ENCODE measurements around the gene CCBE1. TPM values are rescaled to one million over a fixed set of nuclear protein-coding genes. Genes with fewer than 3 reads are reported as not detected.
A peak's percentile ranks its signal among the peaks of the same experiment; 100 is the strongest.

The CCBE1 gene
- total RNA-seq, 1 donor from 2014 or later = 4.1 TPM

DNA sequence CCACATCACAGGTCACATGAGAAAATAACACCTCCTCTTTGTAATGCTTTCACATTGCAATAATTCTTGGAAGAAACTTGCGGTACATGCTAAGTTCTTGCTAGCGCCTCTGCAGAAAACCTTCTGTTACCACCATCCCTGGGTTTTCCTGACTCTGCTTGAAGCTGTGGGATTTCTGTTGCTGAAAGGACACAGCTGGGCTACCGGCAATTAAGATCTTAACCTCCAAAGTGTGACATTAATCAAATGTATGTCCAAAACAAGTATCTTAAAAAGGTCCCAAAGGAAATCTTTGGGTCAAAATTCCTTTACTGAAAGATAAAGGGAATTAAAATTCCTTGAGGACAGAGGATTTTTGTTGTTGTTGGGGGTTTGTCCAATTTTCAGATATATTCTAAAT lies 7.5 kb downstream of the CCBE1 start:
- Mint-ChIP-seq H3K36me3 (ENCODE audit: low read depth, unreplicated experiment) (peaks cover 4% of the 10 kb centered on the region), H3K9me3 (ENCODE audit: unreplicated experiment) (peaks cover 13% of the 10 kb centered on the region), H3K4me1 (ENCODE audit: low read depth, unreplicated experiment) (peaks cover 7% of the 10 kb centered on the region), H3K27me3 (ENCODE audit: low read depth, unreplicated experiment) (peaks cover 39% of the 10 kb centered on the region), H3K4me3 (ENCODE audit: unreplicated experiment) (no peak overlapping the region), H3K27ac (ENCODE audit: unreplicated experiment) (no peak overlapping the region)
- FAIRE-seq = no peak
- H3K4me1 ChIP-seq (ENCODE audit: insufficient read depth, low read length) = no peaks in the 10 kb centered on the region
- DNase-seq (ENCODE audit: low read depth) = no peak
- no peaks in the 10 kb centered on the region for H3K9me3 ChIP-seq (ENCODE audit: insufficient read depth, low read depth, low read length)
- H3K9ac ChIP-seq (ENCODE audit: low read length) = no peak overlapping the region
- no peaks in the 10 kb centered on the region for H3K27me3 ChIP-seq (ENCODE audit: insufficient read depth, low read length)
- H3K4me2 ChIP-seq (ENCODE audit: low read length) = no peak overlapping the region
- TF ChIP-seq, protein P1, sequence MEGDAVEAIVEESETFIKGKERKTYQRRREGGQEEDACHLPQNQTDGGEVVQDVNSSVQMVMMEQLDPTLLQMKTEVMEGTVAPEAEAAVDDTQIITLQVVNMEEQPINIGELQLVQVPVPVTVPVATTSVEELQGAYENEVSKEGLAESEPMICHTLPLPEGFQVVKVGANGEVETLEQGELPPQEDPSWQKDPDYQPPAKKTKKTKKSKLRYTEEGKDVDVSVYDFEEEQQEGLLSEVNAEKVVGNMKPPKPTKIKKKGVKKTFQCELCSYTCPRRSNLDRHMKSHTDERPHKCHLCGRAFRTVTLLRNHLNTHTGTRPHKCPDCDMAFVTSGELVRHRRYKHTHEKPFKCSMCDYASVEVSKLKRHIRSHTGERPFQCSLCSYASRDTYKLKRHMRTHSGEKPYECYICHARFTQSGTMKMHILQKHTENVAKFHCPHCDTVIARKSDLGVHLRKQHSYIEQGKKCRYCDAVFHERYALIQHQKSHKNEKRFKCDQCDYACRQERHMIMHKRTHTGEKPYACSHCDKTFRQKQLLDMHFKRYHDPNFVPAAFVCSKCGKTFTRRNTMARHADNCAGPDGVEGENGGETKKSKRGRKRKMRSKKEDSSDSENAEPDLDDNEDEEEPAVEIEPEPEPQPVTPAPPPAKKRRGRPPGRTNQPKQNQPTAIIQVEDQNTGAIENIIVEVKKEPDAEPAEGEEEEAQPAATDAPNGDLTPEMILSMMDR (IDR thresholded peaks at IDR 0.05; ENCODE audit: insufficient read depth, low read depth, low read length) = no peak
- no peak for TF ChIP-seq EZH2 (IDR thresholded peaks at IDR 0.05; ENCODE audit: insufficient read depth, low read length)
- no peaks in the 10 kb centered on the region for H3K36me3 ChIP-seq (ENCODE audit: insufficient read depth, low read length)
- H3K4me3 ChIP-seq (ENCODE audit: insufficient read depth, low read depth, low read length) = no peak overlapping the region
- H3K27ac ChIP-seq (ENCODE audit: low read depth, low read length) = no peak overlapping the region
- peaks cover 6% of the 10 kb centered on the region for H3K79me2 ChIP-seq (ENCODE audit: insufficient read depth, low read length)
- no peaks in the 10 kb centered on the region for H4K20me1 ChIP-seq (ENCODE audit: insufficient read depth, low read length)
- H2AFZ ChIP-seq (ENCODE audit: low read depth, low read length) = no peak overlapping the region

DNA sequence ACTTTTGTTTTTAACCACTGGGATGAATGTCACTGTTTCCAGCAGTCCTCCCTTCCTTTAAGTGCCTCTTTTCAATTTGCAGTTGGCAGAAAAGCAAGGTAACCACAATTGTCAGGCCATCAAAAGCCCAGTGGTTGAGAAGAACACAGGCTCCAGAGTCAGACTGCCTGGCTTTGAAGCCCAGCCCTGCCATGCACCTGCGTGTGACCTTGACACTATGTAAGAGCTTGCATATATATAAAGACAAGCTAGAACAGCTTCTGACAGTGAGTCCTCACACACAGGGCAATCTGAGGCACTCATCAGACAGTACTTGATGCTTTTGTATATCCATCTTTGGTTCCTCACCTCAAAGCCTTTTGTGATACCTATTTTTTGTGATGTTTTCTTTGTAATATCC lies 11.0 kb downstream of the CCBE1 start:
- H3K4me3 Mint-ChIP-seq (ENCODE audit: unreplicated experiment) = no peak overlapping the region
- Histone ChIP-seq H3K4me2 (ENCODE audit: low read length) (no peak overlapping the region), H3K79me2 (ENCODE audit: insufficient read depth, low read length) (no peaks in the 10 kb centered on the region), H3K36me3 (ENCODE audit: insufficient read depth, low read length) (no peaks in the 10 kb centered on the region), H3K4me3 (ENCODE audit: insufficient read depth, low read depth, low read length) (no peak overlapping the region), H3K4me1 (ENCODE audit: insufficient read depth, low read length) (no peaks in the 10 kb centered on the region), H4K20me1 (ENCODE audit: insufficient read depth, low read length) (no peaks in the 10 kb centered on the region), H3K27me3 (ENCODE audit: insufficient read depth, low read length) (no peaks in the 10 kb centered on the region), H2AFZ (ENCODE audit: low read depth, low read length) (no peak overlapping the region), H3K27ac (ENCODE audit: low read depth, low read length) (no peak overlapping the region), H3K9ac (ENCODE audit: low read length) (no peak overlapping the region), H3K9me3 (ENCODE audit: insufficient read depth, low read depth, low read length) (no peaks in the 10 kb centered on the region)
- no peaks in the 10 kb centered on the region for H3K36me3 Mint-ChIP-seq (ENCODE audit: low read depth, unreplicated experiment)
- no peak for TF ChIP-seq EZH2 (IDR thresholded peaks at IDR 0.05; ENCODE audit: insufficient read depth, low read length)
- TF ChIP-seq, protein P1 (IDR thresholded peaks at IDR 0.05; ENCODE audit: insufficient read depth, low read depth, low read length) = no peak
- FAIRE-seq (no peak), DNase-seq (ENCODE audit: low read depth) (no peak)
- no peak overlapping the region for H3K27ac Mint-ChIP-seq (ENCODE audit: unreplicated experiment)
- H3K27me3 Mint-ChIP-seq (ENCODE audit: low read depth, unreplicated experiment) = peaks cover 38% of the 10 kb centered on the region
- peaks cover 3% of the 10 kb centered on the region for H3K4me1 Mint-ChIP-seq (ENCODE audit: low read depth, unreplicated experiment)
- H3K9me3 Mint-ChIP-seq (ENCODE audit: unreplicated experiment) = peaks cover 2% of the 10 kb centered on the region

DNA sequence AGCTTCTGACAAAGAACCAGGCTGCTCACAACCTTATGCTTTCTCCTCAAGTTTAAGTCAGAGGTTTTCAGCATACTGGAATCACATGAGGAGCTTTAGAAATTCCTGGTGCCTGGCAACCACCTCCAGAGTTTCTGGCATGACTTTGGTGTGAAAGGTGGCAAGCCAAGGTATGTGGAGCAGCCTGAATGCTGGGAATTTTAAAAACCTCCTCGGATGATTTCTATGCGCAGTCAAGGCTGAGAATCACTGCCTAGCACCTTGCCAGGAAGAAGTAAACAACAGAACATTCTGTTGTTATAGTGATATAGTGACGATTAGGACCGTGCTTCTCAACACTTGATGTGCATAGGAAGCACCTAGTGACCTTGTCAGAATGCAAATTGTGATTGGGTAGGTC lies 11.7 kb downstream of the CCBE1 start:
- Mint-ChIP-seq H3K27me3 (ENCODE audit: low read depth, unreplicated experiment) (peaks cover 37% of the 10 kb centered on the region), H3K4me1 (ENCODE audit: low read depth, unreplicated experiment) (no peaks in the 10 kb centered on the region), H3K4me3 (ENCODE audit: unreplicated experiment) (no peak overlapping the region), H3K9me3 (ENCODE audit: unreplicated experiment) (peaks cover 2% of the 10 kb centered on the region), H3K36me3 (ENCODE audit: low read depth, unreplicated experiment) (no peaks in the 10 kb centered on the region), H3K27ac (ENCODE audit: unreplicated experiment) (no peak overlapping the region)
- no peaks in the 10 kb centered on the region for H3K4me1 ChIP-seq (ENCODE audit: insufficient read depth, low read length)
- H4K20me1 ChIP-seq (ENCODE audit: insufficient read depth, low read length) = no peaks in the 10 kb centered on the region
- H3K27ac ChIP-seq (ENCODE audit: low read depth, low read length) = no peak overlapping the region
- no peak overlapping the region for H2AFZ ChIP-seq (ENCODE audit: low read depth, low read length)
- DNase-seq (ENCODE audit: low read depth) (peak; percentile 55), FAIRE-seq (no peak)
- H3K9me3 ChIP-seq (ENCODE audit: insufficient read depth, low read depth, low read length) = no peaks in the 10 kb centered on the region
- no peak overlapping the region for H3K4me2 ChIP-seq (ENCODE audit: low read length)
- no peaks in the 10 kb centered on the region for H3K27me3 ChIP-seq (ENCODE audit: insufficient read depth, low read length)
- no peak overlapping the region for H3K9ac ChIP-seq (ENCODE audit: low read length)
- H3K36me3 ChIP-seq (ENCODE audit: insufficient read depth, low read length) = no peaks in the 10 kb centered on the region
- H3K79me2 ChIP-seq (ENCODE audit: insufficient read depth, low read length) = no peaks in the 10 kb centered on the region
- H3K4me3 ChIP-seq (ENCODE audit: insufficient read depth, low read depth, low read length) = no peak overlapping the region
- no peak for TF ChIP-seq EZH2 (IDR thresholded peaks at IDR 0.05; ENCODE audit: insufficient read depth, low read length)
- TF ChIP-seq, protein P1 (IDR thresholded peaks at IDR 0.05; ENCODE audit: insufficient read depth, low read depth, low read length) = no peak
